ENCODE results near the gene GBP6. TPM values are rescaled to one million over a fixed set of nuclear protein-coding genes. Genes with fewer than 3 reads are reported as not detected.
"Not testable (repeated sequence)": the region's sequence is repeated elsewhere in the genome, so short reads cannot be mapped to it uniquely, and the experiment has no call there.

Gene GBP6
- total RNA-seq, 1 donor from 2014 or later = 0.07 TPM

DNA sequence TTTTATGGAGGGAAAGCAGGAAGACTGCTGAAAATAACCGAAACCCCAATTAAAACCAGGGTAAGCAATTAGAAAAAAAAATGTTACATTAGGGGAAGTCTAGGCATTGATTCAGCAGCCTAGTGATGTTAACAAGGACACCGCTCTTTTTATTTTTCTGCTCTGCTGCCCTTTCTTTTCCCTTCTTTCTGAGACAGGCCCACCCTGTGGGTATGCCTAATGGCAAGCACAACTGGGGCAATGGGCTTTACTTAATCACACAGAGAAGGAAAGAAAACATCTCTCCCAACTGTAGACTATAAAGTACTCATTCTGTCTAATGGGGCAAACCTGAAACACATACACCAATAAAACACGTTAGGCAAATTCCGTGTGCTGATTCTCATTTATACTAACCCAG lies 69.6 kb downstream of the GBP6 start:
- Histone ChIP-seq H3K36me3 (ENCODE audit: insufficient read depth, low read length) (no peaks in the 10 kb centered on the region), H2AFZ (ENCODE audit: low read depth, low read length) (no peak overlapping the region), H3K79me2 (ENCODE audit: insufficient read depth, low read length) (no peaks in the 10 kb centered on the region), H3K27me3 (ENCODE audit: insufficient read depth, low read length) (no peaks in the 10 kb centered on the region), H3K9ac (ENCODE audit: low read length) (no peak overlapping the region), H4K20me1 (ENCODE audit: insufficient read depth, low read length) (no peaks in the 10 kb centered on the region), H3K9me3 (ENCODE audit: insufficient read depth, low read depth, low read length) (no peaks in the 10 kb centered on the region), H3K4me2 (ENCODE audit: low read length) (no peak overlapping the region), H3K27ac (ENCODE audit: low read depth, low read length) (no peak overlapping the region), H3K4me1 (ENCODE audit: insufficient read depth, low read length) (no peaks in the 10 kb centered on the region), H3K4me3 (ENCODE audit: insufficient read depth, low read depth, low read length) (no peak overlapping the region)
- peaks cover 2% of the 10 kb centered on the region for H3K27me3 Mint-ChIP-seq (ENCODE audit: low read depth, unreplicated experiment)
- H3K9me3 Mint-ChIP-seq (ENCODE audit: unreplicated experiment) = peaks cover 11% of the 10 kb centered on the region
- H3K36me3 Mint-ChIP-seq (ENCODE audit: low read depth, unreplicated experiment) = no peaks in the 10 kb centered on the region
- no peaks in the 10 kb centered on the region for H3K4me1 Mint-ChIP-seq (ENCODE audit: low read depth, unreplicated experiment)
- no peak for DNase-seq (ENCODE audit: low read depth)
- no peak overlapping the region for H3K27ac Mint-ChIP-seq (ENCODE audit: unreplicated experiment)
- TF ChIP-seq, protein P1, sequence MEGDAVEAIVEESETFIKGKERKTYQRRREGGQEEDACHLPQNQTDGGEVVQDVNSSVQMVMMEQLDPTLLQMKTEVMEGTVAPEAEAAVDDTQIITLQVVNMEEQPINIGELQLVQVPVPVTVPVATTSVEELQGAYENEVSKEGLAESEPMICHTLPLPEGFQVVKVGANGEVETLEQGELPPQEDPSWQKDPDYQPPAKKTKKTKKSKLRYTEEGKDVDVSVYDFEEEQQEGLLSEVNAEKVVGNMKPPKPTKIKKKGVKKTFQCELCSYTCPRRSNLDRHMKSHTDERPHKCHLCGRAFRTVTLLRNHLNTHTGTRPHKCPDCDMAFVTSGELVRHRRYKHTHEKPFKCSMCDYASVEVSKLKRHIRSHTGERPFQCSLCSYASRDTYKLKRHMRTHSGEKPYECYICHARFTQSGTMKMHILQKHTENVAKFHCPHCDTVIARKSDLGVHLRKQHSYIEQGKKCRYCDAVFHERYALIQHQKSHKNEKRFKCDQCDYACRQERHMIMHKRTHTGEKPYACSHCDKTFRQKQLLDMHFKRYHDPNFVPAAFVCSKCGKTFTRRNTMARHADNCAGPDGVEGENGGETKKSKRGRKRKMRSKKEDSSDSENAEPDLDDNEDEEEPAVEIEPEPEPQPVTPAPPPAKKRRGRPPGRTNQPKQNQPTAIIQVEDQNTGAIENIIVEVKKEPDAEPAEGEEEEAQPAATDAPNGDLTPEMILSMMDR (IDR thresholded peaks at IDR 0.05; ENCODE audit: insufficient read depth, low read depth, low read length) = no peak
- no peak for TF ChIP-seq EZH2 (IDR thresholded peaks at IDR 0.05; ENCODE audit: insufficient read depth, low read length)
- FAIRE-seq = no peak
- H3K4me3 Mint-ChIP-seq (ENCODE audit: unreplicated experiment) = no peak overlapping the region

DNA sequence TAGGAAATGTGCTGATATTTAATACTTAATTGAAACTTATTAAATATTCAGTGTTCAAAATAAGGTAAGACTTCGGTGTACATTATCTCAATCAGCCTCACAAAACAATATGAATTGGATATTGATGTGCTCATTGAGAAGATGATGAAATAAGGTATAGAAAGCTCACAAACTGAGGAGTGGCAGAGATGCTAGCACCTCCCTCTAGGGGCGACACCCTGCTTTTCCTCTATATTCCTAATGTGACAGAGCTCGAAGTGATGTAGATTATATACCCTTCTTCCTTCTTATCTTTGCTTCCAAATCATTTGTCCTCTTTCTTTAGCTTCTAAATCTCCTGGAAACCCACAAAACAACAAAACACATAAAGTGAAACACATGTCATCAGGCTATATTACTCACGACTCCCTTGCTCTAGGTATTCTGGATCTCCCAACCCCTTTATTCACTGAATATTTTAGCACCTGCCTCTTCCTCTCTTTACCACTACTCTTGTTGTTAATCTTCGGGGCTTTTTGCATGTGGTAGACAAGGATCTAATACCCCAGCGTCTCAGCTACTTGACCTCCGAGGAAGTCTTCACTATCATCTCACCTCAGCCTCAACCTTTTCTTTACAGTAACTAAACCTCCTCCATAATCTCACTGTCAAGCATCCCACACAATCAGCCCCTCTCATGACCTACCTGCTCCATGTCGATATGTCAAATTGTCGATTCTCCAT lies 70.4 kb downstream of the GBP6 start:
- not testable (repeated sequence) for DNase-seq (ENCODE audit: low read depth); H3K36me3 Mint-ChIP-seq (ENCODE audit: low read depth, unreplicated experiment); H3K27ac ChIP-seq (ENCODE audit: low read depth, low read length); H3K27me3 Mint-ChIP-seq (ENCODE audit: low read depth, unreplicated experiment); H3K4me1 Mint-ChIP-seq (ENCODE audit: low read depth, unreplicated experiment); H3K9ac ChIP-seq (ENCODE audit: low read length); H3K4me3 Mint-ChIP-seq (ENCODE audit: unreplicated experiment); H4K20me1 ChIP-seq (ENCODE audit: insufficient read depth, low read length); FAIRE-seq; H3K27me3 ChIP-seq (ENCODE audit: insufficient read depth, low read length); H2AFZ ChIP-seq (ENCODE audit: low read depth, low read length); H3K79me2 ChIP-seq (ENCODE audit: insufficient read depth, low read length); H3K4me2 ChIP-seq (ENCODE audit: low read length); H3K4me3 ChIP-seq (ENCODE audit: insufficient read depth, low read depth, low read length); H3K36me3 ChIP-seq (ENCODE audit: insufficient read depth, low read length); H3K27ac Mint-ChIP-seq (ENCODE audit: unreplicated experiment); H3K9me3 ChIP-seq (ENCODE audit: insufficient read depth, low read depth, low read length); H3K4me1 ChIP-seq (ENCODE audit: insufficient read depth, low read length)
- peaks cover 19% of the 10 kb centered on the region for H3K9me3 Mint-ChIP-seq (ENCODE audit: unreplicated experiment)

Other genes with a start within 250 kb of the GBP6 start
- 4.6 and 6.3 TPM in 2 replicates for gene GBP2, start 237.9 kb upstream of the GBP6 start, total RNA-seq
- gene GBP7, start 188.1 kb upstream of the GBP6 start, total RNA-seq = not detected in 2 replicates
- gene GBP4, start 165.1 kb upstream of the GBP6 start, total RNA-seq = 0.32 and 0.34 TPM in 2 replicates
- 0.62 and 0.79 TPM in 2 replicates for gene GBP5, start 91.2 kb upstream of the GBP6 start, total RNA-seq
- 6.3 and 6.4 TPM in 2 replicates for gene LRRC8B, start 160.8 kb downstream of the GBP6 start, total RNA-seq